GM21825 (cell line): ENCODE measurements around the gene BRI3BP.
"Not testable (repeated sequence)": the region's sequence is repeated elsewhere in the genome, so short reads cannot be mapped to it uniquely, and the experiment has no call there.

Source experiments
- ATAC-seq: cut with Tn5 transposase; IDR thresholded peaks from one replicate; pipeline ENCODE4 v1.9.1; 2021; ENCODE audit warnings: mild to moderate bottlenecking, moderate library complexity; ENCODE audit not compliant: unreplicated experiment

The BRI3BP gene

DNA sequence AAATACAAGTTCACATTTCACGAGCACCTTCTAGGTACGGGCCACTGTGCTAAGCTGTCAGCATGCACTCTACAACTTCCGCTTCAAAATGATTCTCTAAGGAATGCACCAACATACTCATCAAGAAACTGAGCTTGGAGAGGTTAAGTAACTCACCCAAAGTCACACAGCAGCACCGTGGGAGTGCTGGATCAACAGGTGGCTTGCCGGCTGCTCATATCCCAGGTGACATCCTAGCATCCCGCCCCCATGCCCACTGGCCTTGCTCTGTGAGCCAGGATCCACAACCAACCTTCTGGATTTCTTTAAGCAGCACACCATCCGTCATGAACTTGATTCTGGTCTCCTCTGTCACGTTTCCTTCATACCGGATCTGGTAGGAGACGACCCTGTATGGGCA, 21.2 kb upstream of the BRI3BP start:
- ATAC-seq: no peak

DNA sequence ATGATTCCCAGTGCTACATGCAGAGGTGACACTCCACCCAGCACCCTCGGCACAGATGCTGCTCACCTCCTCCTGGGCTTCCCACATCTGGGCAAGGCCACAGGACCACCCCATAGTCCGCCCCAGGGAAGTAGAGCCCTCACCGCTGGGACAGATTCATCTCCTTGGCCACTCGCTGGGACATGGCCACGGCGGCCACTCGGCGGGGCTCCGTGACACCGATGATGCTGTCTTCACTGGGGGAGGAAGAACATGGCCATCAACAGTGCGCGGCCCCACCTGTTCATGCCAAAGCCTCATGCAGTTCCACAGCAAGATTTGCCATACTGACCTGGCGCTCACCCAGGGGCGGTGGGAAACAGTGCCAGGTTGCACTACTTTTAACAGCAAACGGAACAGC, 18.2 kb upstream of the BRI3BP start:
- ATAC-seq: no peak

DNA sequence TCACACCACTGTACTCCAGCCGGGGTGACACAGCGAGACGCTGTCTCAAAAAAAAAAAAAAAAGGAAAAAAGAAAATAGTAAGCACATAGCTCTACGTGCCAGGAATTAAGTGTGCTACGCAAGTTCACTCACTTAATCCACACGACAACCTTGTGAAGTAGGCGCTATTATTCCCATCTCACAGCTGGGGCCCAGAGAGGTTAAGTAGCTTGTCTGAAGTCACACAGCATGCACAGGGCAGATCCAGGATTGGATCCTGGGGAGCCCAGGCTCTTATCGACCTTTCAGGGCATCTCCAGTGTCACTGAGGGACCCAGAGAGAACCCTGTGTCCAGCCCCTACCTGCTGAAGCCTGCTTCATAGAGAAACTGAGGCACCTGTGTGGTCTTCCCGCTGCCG, 16.4 kb upstream of the BRI3BP start:
- no peak for ATAC-seq

DNA sequence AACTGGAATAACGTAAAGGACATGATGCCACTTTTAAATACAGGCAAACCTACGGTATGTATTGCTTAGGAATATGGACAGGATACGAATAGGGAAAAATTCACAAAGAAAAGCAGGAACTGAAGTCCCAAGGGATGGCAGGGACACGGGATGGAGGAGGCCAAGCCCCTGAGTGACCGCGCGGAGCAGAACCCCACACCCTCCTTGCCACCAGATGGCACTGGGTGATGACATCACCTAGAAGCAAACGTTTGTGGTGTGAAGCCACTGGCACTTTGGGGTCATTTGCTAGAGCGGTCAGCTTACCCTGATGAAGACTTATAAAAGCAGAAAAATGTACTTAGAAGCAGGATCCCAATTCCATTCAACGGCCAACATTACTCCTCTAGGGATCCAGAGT, 13.9 kb upstream of the BRI3BP start:
- ATAC-seq: no peak

DNA sequence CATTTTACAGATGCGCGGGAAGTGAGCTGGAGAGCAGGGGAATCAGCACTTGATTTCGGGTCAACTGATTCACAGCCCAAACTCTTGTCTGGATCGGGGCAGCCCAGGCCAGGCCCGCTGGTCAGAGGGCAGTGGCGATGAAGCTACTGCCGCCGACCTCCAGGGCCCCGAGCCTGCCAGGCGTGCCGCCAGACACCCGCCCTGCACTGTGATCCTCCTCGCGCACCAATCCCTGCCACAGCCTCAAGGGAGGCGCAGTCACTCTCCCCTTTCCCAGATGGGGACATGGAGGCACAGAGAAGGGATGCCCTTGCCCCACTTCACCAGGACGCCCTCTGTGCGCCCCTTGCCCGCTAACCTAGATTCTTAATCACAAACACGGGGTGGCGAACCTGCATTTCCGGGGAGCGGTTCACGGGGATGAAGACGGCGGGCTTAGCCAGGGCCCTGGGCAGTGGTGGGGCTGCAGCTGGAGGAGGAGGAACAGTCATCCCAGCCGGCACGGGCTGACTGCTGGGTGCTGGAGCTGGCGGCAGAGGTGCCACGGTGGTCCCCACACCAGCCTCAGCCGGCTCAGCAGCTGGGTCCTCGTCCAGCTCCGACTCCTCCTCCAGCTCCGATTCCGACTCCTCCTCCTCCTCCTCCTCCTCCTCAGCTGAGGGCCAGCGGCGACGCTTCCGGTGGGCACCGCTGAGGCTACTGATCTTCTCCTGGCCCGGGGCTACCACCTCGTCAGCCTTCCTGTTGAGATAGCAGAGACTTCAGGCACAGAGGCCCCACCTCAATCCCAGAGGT, 13.2 kb upstream of the BRI3BP start:
- no peak for ATAC-seq

DNA sequence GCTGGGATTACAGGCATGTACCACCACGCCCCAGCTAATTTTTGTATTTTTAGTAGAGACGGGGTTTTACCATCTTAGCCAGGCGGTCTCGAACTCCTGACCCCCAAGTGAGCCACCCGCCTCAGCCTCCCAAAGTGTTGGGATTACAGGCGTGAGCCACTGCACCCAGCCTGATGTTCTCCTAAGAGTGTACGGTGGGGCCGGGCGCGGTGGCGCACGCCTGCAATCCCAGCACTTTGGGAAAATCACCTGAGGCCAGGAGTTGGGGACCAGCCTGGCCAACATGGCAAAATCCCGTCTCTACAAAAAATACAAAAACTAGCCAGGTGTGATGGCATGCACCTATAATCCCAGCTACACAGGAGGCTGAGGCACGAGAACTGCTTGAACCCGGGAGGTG, 6.6 kb upstream of the BRI3BP start:
- not testable (repeated sequence) for ATAC-seq

DNA sequence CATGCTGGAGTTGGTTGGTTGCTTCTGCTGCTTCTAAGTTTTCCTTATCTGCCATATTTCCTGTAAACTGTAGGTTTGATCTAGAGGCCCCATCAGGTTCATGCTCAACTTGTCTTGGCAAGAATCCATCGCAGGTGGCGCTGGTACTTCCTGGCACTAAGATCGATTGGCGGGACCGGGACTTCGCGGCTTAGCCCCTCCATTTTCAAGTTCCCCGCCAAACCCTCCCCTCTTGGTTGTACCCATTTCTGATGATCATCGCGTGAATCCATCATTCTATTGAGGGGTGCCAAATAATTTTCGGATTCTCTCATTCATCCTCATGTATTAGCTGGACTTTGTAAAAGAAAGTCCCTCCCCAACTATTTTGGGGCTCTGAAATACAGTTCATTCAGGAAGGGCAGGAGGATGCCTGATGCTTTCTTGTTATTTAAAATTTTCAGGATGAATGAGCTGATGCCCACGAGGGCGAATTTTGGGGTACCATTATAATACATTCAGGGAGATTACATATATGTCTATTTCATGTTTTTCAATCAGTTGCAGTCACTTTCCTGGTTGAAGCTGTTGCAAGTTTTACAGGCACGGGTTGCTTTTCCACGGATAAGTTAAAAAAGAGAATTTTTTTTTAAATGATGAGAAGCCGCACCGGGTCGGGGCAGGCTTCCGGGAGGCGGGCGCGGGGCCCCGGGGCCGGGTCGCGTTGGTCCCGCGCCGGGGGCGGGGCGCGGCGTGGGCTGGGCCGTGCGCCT, 395 bp upstream of the BRI3BP start:
- ATAC-seq: peak; percentile 47

DNA sequence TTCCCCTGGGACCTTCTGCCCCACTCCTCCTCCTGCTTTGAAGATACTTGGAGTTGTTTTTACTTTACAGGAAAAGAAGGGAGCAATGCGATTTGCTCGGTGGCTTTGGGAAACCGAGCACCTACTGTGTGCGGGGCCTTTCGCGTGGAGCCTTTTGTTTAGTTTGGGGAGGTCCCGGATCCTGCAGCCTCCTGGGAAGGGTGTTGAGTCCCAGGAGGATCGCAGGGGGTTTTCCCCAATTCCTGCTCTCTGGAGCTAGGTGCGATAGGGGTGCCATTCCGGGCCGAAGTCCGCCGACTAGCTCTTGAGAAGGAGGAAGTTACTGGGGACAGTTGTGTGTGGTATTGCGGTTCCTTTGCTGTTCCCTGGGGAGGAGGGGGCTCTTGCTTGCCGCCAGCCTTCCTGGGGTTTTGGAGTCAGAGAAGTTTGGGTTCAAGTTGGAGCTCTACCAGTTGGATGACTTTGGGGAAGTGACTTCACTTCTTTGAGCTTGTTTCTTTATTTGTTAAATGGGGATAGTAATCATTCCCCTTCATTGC, 1.1 kb downstream of the BRI3BP start:
- ATAC-seq: peak; percentile 39

DNA sequence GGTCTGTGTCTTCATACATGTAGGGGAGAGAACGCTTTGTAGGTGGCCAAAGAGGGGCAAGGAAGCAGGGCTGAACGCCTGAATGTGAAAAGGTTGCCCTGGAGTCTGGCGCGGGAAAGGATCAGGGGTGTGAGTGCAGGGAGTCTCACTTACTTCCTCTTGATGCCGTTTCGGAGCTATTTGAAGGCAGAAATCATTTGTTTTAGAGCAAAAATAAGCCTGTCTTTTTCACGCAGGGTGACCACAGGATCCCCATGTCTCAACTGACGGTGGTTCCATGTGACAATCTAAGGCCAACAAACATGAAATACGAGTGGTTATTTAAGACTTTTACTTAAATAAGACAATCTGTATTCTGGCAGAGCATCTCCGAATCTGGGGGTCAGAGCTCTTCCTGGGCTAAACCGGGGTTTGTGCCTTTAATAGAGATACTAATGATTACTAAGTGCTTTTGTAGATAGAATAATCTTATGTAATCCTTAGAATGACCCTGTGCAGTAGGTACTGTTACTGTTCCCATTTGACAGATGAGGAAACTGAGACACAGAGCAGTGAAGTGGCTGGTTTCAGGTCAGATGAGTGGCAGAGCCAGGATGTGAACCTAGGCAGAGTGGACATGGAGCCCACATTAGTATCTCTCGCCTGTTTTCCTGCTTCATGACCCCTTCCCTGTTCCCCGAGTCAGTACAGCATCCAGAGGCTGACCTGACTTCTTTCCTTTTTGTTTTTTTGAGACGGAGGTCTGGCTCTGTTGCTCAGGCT, 1.9 kb downstream of the BRI3BP start:
- ATAC-seq: no peak

DNA sequence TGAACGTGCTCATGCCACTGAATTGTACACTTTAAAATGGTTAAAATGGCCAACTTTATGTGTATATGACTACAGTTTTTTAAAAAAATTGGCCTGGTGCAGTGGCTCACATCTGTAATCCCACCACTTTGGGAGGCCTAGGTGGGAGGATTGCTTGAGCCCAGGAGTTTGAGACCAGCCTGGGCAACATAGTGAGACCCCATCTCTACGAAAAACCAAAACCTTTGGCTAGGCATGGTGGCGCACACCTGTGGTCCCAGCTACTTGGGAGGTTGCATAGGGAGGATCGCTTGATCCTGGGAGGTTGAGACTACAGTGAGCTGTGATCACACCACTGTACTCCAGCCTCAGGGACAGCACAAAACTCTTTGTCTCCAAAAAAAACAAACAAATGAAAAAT, 5.3 kb downstream of the BRI3BP start:
- ATAC-seq: no peak

DNA sequence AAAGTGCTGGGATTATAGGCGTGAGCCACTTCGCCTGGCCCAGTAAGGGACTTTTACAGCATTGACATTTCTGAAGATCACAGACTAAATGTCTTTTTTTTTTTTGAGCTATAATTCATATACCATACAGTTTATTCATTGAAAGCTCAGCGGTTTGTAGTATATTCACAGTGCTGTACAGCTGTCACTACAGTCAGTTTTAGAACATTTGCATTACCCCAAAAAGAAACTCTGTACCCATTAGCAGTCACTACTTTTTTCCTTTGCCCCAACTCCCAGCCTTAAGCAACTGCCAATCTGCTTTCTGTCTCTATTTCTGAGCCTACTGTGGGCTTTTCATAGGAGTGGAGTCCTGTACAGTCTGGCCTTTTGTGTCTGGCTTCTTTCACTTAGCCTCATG, 8.2 kb downstream of the BRI3BP start:
- no peak for ATAC-seq

DNA sequence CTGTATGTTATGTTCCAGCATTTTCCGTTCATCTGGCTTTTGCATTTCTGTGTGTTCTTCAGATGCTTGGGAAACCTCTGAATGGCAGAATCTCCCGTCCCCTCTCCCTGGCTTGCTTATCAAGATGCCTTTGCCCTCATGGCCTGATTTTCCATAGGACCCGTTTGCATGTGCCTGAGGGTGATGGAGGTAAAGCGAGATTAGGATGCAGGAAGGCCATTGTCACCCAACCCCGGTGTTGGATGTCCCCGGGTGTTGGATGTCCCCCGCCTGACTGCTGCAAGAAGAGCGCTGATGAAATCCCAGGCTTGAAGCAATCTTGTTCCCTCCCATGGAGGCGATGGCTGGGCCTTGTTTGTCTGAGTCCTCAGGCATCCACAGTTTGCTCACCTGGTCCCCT, 9.6 kb downstream of the BRI3BP start:
- no peak for ATAC-seq

DNA sequence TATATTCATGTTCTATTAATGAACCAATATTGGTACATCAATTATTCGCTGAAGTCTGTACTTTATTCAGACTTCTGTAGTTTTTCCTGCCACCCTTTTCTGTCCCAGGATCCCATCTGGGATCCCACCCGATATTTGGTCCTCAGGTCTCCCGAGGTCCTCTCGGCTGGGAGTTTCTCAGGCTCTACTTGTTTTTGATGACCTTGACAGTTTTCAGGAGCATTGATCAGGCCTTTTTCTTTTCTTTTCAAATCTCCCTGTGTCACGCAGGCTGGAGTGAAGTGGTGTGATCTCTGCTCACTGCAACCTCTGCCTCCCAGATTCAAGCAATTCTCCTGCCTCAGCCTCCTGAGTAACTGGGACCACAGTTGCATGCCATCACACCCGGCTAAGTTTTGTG, 11.2 kb downstream of the BRI3BP start:
- ATAC-seq: no peak

DNA sequence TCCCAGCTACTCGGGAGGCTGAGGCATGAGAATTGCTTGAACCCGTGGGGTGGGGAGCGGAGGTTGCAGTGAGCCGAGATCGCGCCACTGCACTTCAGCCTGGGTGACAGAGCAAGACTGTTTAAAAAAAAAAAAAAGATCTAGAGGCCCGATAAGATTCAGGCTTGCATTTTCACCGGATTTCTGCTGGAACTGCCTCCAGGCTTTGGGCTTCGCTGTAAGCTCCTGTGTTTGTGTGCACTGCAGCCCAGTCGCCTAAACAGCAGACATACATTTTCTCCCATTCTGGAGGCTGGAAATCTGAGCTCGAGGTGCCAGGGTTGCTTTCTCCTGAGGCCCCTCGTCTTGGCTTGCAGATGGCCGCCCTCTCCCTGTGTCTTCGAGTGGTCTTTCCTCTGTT, 12.2 kb downstream of the BRI3BP start:
- no peak for ATAC-seq

DNA sequence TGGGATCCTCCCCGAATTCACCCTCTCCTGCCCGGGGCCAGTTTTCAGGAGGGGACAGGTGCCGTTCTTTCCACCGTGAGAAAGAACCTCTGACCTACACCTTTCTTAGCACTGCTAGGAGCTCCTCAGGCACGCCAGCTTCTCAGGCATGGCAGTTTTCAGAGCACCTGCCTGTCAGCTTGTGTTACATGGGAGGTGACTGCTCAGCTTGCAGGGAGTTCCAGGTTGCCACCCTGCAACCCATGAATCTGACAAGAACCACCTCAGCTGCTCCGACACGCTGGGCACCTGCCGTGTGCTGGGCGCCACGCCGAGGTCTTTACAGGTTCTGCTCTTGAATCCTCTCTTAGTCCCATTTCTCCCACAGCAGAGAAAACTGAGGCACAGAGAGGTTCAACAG, 12.9 kb downstream of the BRI3BP start:
- ATAC-seq: no peak

DNA sequence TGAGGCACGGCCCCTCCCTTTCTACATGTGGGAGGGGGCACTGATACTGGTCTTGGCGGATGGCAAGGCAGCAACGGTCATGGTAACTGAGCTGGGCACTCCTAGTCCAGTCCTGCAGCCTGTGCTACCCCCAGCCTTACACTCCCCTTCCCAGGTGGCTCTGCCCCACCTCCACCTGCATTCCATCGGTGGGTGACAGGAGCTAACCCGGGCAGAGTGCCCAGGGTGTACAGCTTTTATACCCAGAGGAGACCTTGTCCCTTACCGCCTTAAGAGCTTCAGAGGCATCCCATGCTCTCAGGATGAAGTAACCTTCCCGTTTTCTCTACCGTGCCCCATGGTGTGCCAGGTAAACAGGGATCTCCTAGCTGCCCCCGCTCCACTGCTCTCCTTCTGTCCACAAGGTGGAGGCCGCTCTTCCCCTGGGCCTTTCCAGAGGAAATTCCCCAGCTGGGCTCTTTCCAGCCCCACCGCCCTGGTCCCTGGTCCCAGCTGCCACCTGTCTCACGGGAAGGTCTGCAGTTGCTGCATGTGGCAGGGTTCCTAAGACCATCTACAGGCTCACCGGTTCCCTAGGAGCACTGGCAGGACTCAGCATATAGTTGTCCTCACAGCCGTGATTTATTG, 20.5 kb downstream of the BRI3BP start:
- no peak for ATAC-seq

DNA sequence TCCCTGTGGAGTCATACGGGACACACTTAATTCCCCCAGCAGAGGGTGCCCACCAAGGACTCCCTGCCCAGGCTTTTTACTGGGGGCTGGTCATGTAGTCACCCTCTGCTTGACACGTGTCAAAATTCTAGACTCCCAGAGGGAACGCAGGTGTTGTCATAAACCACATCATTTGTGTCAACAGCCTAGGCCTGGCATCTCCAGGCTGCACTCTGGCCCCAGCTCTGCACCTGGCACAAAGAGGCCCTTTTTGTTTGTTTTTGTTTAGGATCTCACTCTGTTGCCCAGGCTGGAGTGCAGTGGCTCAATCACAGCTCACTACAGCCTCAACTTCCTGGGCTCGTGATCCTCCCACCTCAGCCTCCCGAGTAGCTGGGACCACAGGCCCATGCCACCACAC, 21.1 kb downstream of the BRI3BP start:
- no peak for ATAC-seq

DNA sequence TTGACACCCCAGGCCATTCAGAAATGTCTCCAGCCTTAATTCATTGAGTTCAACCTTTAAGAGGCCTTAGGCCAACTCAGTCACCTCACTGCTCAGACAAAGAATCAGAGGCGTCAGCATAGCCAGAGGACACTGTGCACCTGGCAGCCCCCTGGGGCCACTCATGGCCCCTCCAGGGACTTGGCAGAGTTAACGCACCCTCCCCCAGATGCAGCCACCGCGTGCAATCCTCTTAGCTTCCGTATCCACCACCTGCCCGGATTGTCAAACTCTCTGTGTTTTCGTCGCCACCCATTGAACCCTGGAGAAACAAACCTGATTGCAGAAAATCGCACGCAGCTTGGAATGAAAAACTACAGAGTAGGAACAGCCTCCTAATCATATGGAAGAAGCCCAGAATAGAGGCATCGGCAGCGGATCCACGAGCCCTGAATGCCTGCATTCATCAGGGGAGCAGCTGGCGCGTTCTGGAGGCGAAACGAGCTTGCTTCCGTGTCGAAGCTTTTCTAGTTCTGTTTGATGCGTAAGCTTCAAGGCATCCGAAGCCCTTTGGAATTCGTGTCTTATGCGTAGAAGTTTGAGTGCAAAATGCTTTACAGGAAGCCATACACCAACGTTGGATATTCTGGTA, 22.4 kb downstream of the BRI3BP start:
- ATAC-seq: no peak

DNA sequence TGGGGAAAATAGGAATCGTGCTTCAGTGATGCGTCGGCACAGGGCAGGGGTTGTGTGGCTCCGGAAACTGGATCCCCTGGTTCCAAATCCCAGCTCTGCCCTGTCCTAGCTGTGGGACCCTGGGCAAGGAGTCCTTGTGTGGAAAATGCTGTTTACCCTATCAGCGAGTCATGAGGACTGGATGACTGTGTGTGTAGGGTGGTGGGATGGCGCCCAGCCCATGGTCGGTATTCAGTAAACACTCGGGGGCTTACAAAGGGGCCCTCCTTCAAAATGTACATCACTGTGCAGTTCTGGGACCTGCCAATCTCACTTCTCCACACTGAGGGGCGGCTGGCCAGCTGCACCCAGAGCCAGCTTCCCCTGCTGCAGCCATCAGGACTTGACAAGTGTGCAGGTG, 24.4 kb downstream of the BRI3BP start:
- no peak for ATAC-seq

DNA sequence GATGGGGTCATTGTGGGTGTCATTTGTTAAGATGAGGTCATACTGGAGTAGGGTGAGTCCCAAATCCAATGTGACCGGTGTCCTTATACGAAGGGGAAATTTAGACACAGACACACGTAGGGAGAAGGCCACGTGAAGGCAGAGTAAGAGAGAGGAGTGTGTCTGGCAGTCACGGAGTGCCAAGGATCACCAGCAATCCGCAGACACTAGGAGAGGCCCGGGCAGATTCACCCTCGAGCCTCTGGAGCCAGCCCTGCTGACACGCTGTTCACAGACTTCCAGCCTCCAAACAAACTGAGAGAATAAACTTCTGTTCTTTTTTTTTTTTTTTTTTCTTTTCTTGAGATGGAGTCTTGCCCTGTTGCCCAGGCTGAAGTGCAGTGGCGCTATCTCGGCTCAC, 24.9 kb downstream of the BRI3BP start:
- no peak for ATAC-seq

DNA sequence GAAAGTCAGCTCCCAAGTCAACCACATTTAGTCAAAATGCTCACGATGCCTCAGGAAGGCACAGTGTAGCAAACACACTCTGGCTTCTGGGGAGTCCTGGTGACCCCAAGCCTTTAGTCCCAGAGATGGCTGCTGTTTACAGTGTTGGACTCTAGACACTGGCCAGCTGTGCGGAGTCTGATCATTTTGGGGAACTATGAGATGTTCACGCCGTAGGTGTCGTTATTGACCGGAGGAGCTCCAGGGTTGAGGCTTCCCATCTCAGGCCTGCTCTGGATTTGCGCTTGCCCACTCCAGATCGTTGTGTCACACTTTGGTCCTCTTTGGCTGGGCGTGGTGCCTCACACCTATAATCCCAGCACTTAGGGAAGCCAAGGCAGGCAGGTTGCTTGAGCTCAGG, 27.7 kb downstream of the BRI3BP start:
- ATAC-seq: no peak
